ENCODE measurements around the gene C5orf63. TPM values are rescaled to one million over a fixed set of nuclear protein-coding genes. Genes with fewer than 3 reads are reported as not detected.

C5orf63 gene
- total and polyA plus RNA-seq, 2 of the 13 experiments (the other 11 are each of a cell fraction or from before 2014, with no cell fraction given): 7.9 to 8.8 TPM

- peak; percentile 81; the same call in 1 of the 2 replicates for TF ChIP-seq ZBTB1 (CRISPR knock-in tag; IDR thresholded peaks at IDR 0.05; ENCODE audit: borderline replicate concordance)
- TF ChIP-seq HCFC1 (IDR thresholded peaks at IDR 0.05; ENCODE audit: low read depth, low read length): no peak
- no peak for TF ChIP-seq TP53 (CRISPR knock-in tag; conservative IDR thresholded peaks at IDR 0.05)
- no peak for TF ChIP-seq NFATC3 (CRISPR knock-in tag; IDR thresholded peaks at IDR 0.05)
- peak; percentile 78 for TF ChIP-seq ZBTB7B (CRISPR knock-in tag; IDR thresholded peaks at IDR 0.05)
- TF ChIP-seq UBTF (CRISPR knock-in tag; IDR thresholded peaks at IDR 0.05): peak; percentile 80
- TF ChIP-seq CBFB (CRISPR knock-in tag; IDR thresholded peaks at IDR 0.05): no peak
- TF ChIP-seq USF2 (IDR thresholded peaks at IDR 0.05; ENCODE audit: low read depth, low read length): no peak
- no peak for TF ChIP-seq USF2 (CRISPR knock-in tag; IDR thresholded peaks at IDR 0.05; ENCODE audit: borderline replicate concordance)
- TF ChIP-seq PHF21A (CRISPR knock-in tag; IDR thresholded peaks at IDR 0.05): peak; percentile 78
- no peak for TF ChIP-seq ZNF512B (CRISPR knock-in tag; IDR thresholded peaks at IDR 0.05; ENCODE audit: borderline replicate concordance)
- TF ChIP-seq HMGXB4 (CRISPR knock-in tag; IDR thresholded peaks at IDR 0.05; ENCODE audit: borderline replicate concordance in 1 of 2, low read depth in 1 of 2): peak; percentile 44 to 78
- TF ChIP-seq DMAP1 (CRISPR knock-in tag; IDR thresholded peaks at IDR 0.05): peak; percentile 83; the same call in 1 of the 2 replicates
- peak; percentile 73 for TF ChIP-seq ZNF891 (CRISPR knock-in tag; IDR thresholded peaks at IDR 0.05)
- no peak for TF ChIP-seq SMAD9 (CRISPR knock-in tag; IDR thresholded peaks at IDR 0.05)
- TF ChIP-seq PRPF4 (IDR thresholded peaks at IDR 0.05; ENCODE audit: low read depth, low read length, poor library complexity, severe bottlenecking): peak; percentile 45
- TF ChIP-seq ZNF121 (CRISPR knock-in tag; IDR thresholded peaks at IDR 0.05): no peak
- TF ChIP-seq RARG (CRISPR knock-in tag; IDR thresholded peaks at IDR 0.05; ENCODE audit: low read depth): no peak
- TF ChIP-seq ZNF367 (CRISPR knock-in tag; IDR thresholded peaks at IDR 0.05; ENCODE audit: borderline replicate concordance): no peak; the same call in 1 of the 2 replicates
- no peak for TF ChIP-seq TOE1 (CRISPR knock-in tag; IDR thresholded peaks at IDR 0.05)
Observed at GRCh38 chr5:127072861-127073846, at the start of gene C5orf63 (continued).
